Ovary (tissue), 9 donors: ENCODE results near the gene ZNF423. TPM values are rescaled to one million over a fixed set of nuclear protein-coding genes. Genes with fewer than 3 reads are reported as not detected.

ENCODE experiments used
- DNase-seq, 5 donors: peaks; one replicate each; pipeline ENCODE4 v3.0.0-alpha.2; 2019 to 2020
- H3K27ac ChIP-seq, 2 donors: fragments of 200-600 bp; one replicate each; pipeline versions ENCODE4 v1.5.1 to v1.8.0; 2019 to 2022
- H3K27me3 ChIP-seq: fragments of 200-600 bp; one replicate; pipeline ENCODE4 v1.8.0; 2022
- H3K36me3 ChIP-seq: fragments of 200-600 bp; sonication (generic); one replicate; pipeline ENCODE4 v1.5.1; 2019
- H3K4me1 ChIP-seq: one replicate; pipeline ENCODE4 v1.8.1; 2013; ENCODE audit warnings: mild to moderate bottlenecking, moderate library complexity; ENCODE audit not compliant: insufficient read depth
- H3K4me3 ChIP-seq: fragments of 200-600 bp; sonication (generic); one replicate; pipeline ENCODE4 v1.5.1; 2017
- H3K9me3 ChIP-seq, 2 donors: fragments of 200-600 bp in 1 of 2; sonication (generic) in 1 of 2; one replicate each; pipeline versions ENCODE4 v1.5.1 to v1.8.1; 2013 to 2019; ENCODE audit warnings: mild to moderate bottlenecking in 1 of 2, moderate library complexity in 1 of 2
- EP300 ChIP-seq: sonication (generic); formaldehyde crosslinking; IDR thresholded peaks from one replicate; pipeline ENCODE4 v1.6.1; 2017; ENCODE audit warnings: antibody characterized with exemption
- POLR2A ChIP-seq: fragments of 450-650 bp; IDR thresholded peaks from one replicate; pipeline ENCODE4 v1.6.1; 2017; ENCODE audit warnings: antibody characterized with exemption, mild to moderate bottlenecking, moderate library complexity
- WGBS, 3 donors: extraction: QIAGEN DNeasy Blood & Tissue Kit in 1 of 3; methylation state at CpG; one replicate each; pipeline versions ENCODE4 v1.1.5 to v1.1.7; 2013 to 2017; 5-methylcytosine and 5-hydroxymethylcytosine counted together
- intact Hi-C, 4 donors: fragments of 100-400 bp; cut with DNase I; formaldehyde crosslinking; loops; one replicate each; pipeline versions ENCODE4 v1.11.0 to v1.15.1; 2022 to 2023
- polyA plus RNA-seq, 2 donors: library from polyadenylated mRNA; stranded (reverse); fragments of 200-250 nt in 1 of 2; fragments of 350-450 nt in 1 of 2; fragmentation: Illumina TruSeq in 1 of 2; extraction: RNeasy Lipid Tissue Mini Kit (QIAGEN cat#74804) in 1 of 2; gene quantifications; one replicate each; pipeline ENCODE4 v1.2.3, GENCODE V29; 2013 to 2014
- total RNA-seq, 7 donors: library from RNA; depleted of rRNA in 2 of 7; stranded (reverse); fragments of >200 nt in 2 of 7; fragmentation: NEBNext Ultra II Directional in 3 of 7; extraction: Animal tissue kit (Norgen Biotek cat#: 25700) in 3 of 7; gene quantifications; one replicate each; pipeline versions ENCODE4 v1.1.0 to v1.2.4, GENCODE V29; 2016 to 2023
- TF ChIP-seq, protein P1 (sequence below), 3 donors: fragments of 450-650 bp in 2 of 3; fragments of 200-600 bp in 1 of 3; IDR thresholded peaks; one replicate each; pipeline versions ENCODE4 v1.5.1 to v1.8.0; 2016 to 2022; ENCODE audit warnings: antibody characterized with exemption in 3 of 3, mild to moderate bottlenecking in 1 of 3
- donor health status: DM: no; HTN: no; CAD: no; lungs with moderate emphysema.
- donor health status: DM: no; HTN: no; CAD: no.
- donor health status: Bipolar disorder and iron deficiency.
- donor health status: DM: yes; HTN: yes; CAD: no.
- donor health status: DM: no; HTN: no; CAD: no.
- donor health status: DM: yes; HTN: yes; CAD: no.

Gene ZNF423
- total and polyA plus RNA-seq, 9 donors: 3.3 to 40.3 (median 12.4) TPM

DNA sequence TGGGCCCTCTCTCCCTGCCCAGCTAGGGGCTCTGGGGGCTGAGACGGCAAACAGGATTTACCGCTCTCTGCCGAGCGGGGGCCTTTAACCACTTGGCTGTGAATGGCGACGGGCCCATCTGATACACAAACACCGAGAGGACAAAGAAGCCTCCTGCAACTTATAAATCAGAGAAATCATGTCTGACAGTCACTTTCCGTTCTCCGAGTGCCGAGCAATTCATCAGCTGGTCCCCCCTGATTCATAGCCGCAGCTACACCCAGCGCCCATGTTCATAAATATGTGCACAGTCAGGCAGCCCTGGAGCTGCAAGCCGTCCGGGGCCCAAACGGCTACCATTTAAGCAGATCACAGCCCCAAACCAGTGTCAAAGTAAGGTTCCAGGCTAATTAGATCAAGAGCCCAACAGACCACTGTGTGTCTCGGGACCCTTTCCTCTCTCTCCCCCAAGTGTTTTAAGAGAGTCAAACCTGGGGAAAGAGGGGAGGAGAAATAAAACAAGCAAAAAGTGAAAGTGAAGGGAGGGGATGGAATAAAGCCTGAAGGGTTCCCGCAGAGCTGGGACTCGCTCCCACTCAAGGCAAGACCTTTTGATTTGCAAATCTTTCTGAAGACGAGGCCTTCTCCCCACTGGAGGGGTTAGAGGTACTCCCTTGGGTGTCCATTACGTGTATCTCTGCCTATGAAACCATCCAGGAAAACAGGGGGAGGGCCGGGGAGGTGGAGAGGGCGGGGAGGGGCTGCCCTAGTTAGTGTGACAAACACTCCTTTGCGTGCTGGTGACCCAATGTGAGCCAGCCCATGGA lies 327.6 kb downstream of the ZNF423 start:
- TF ChIP-seq EP300: no peak
- TF ChIP-seq, protein P1, sequence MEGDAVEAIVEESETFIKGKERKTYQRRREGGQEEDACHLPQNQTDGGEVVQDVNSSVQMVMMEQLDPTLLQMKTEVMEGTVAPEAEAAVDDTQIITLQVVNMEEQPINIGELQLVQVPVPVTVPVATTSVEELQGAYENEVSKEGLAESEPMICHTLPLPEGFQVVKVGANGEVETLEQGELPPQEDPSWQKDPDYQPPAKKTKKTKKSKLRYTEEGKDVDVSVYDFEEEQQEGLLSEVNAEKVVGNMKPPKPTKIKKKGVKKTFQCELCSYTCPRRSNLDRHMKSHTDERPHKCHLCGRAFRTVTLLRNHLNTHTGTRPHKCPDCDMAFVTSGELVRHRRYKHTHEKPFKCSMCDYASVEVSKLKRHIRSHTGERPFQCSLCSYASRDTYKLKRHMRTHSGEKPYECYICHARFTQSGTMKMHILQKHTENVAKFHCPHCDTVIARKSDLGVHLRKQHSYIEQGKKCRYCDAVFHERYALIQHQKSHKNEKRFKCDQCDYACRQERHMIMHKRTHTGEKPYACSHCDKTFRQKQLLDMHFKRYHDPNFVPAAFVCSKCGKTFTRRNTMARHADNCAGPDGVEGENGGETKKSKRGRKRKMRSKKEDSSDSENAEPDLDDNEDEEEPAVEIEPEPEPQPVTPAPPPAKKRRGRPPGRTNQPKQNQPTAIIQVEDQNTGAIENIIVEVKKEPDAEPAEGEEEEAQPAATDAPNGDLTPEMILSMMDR (IDR thresholded peaks at IDR 0.05): no peak
- no peak for TF ChIP-seq POLR2A
- Histone ChIP-seq H3K27me3 (no peaks in the 10 kb centered on the region), H3K36me3 (no peaks in the 10 kb centered on the region), H3K9me3 (no peaks in the 10 kb centered on the region), H3K4me1 (peaks cover 11% of the 10 kb centered on the region), H3K4me3 (peak overlapping the region; percentile 25), H3K27ac (peak overlapping the region in 1 of 2 donors; percentile 52)
- peak in 1 of 5 donors; percentile 53 for DNase-seq
- intact Hi-C loops: no loop called here
- 17 to 24% (median 18%) methylated on average over 23 of the region's 23 CpGs for WGBS, 3 donors

DNA sequence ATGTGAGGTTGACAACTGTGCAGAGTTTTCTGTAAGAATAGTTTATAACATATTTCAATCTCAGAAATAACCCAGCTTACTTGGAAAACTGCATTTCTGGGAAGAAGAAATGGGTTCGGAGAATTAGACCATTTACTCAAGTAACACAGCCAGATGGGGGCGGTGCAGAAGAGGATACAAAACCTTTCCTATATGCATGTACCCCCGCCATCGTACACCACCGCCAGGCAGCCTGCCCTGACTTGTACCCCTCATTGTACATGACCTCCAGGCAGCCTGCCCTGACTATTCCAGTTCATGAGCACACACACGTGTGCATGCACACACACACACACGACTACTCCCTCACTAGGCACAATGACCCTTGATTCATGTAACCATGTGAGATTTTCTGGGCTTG lies 328.3 kb downstream of the ZNF423 start:
- Histone ChIP-seq H3K36me3 (no peaks in the 10 kb centered on the region), H3K4me3 (peak overlapping the region; percentile 25), H3K4me1 (peaks cover 11% of the 10 kb centered on the region), H3K9me3 (no peaks in the 10 kb centered on the region), H3K27ac (peak overlapping the region in 1 of 2 donors; percentile 52), H3K27me3 (no peaks in the 10 kb centered on the region)
- intact Hi-C loops: no loop called here
- WGBS, 3 donors: 79 to 87% (median 79%) methylated on average over 7 of the region's 7 CpGs
- peak in 1 of 5 donors; percentile 44 for DNase-seq
- no peak for TF ChIP-seq POLR2A
- TF ChIP-seq EP300: no peak
- TF ChIP-seq, protein P1 (IDR thresholded peaks at IDR 0.05): no peak

DNA sequence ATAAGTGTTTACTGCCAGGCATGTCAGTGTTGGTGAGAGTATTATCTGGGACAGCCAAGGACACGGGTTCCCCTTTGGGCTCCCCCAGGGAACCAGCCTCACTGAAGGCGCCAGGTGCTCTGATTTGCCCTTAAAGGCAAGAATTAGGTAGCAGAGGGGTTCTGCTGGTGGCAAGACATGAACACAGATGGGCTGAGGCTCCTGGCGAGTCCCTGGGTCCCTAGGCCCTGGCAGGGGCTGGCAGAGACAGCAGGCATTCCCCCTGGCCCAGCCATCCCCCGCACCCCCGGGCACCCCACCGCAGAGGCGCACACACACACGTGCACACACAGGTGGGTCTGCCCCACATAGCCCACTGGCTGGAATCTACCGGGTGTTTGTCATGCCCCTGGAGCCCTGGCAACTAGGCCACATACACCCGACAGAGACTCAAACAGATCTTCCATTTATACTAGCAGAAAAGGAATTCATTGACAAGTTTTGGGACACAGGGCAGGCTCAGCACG lies 329.0 kb downstream of the ZNF423 start:
- intact Hi-C loops: no loop called here

DNA sequence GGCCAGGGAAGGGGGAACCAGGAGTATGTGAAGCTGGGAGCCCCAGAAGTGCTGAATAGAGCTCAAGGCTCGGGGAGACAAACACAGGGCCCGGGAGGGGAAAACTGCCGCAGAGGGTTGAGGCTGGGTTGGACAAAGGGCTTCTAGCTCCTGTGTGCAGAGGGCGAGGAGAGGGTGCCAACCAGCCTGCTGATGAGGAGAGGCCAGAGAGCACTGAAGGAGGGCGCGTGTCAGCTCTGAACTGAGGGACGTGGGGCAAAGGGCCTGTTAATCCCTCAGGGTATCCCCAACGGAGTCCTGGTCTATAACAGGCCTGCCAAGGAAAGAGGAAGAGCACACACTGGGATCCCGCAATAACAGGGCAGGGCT lies 331.0 kb downstream of the ZNF423 start:
- DNase-seq: no peak
- Histone ChIP-seq H3K27me3 (no peaks in the 10 kb centered on the region), H3K4me1 (peaks cover 11% of the 10 kb centered on the region), H3K9me3 (no peaks in the 10 kb centered on the region), H3K36me3 (no peaks in the 10 kb centered on the region), H3K4me3 (no peak overlapping the region), H3K27ac (peak overlapping the region in 1 of 2 donors; percentile 37)
- intact Hi-C loops: no loop called here
- WGBS, 3 donors: 60 to 77% (median 62%) methylated on average over 8 to 9 of the region's 9 CpGs
- no peak for TF ChIP-seq POLR2A
- TF ChIP-seq, protein P1 (IDR thresholded peaks at IDR 0.05): no peak
- TF ChIP-seq EP300: no peak

More for the DNA sequence above, 329.0 kb downstream of the ZNF423 start:
- TF ChIP-seq, protein P1 (IDR thresholded peaks at IDR 0.05): no peak
- TF ChIP-seq POLR2A: no peak
- TF ChIP-seq EP300: no peak
- no peak overlapping the region for H3K4me3 ChIP-seq
- WGBS, 3 donors: 95 to 98% (median 95%) methylated on average over 8 to 11 of the region's 11 CpGs
- no peaks in the 10 kb centered on the region for H3K27me3 ChIP-seq
- H3K36me3 ChIP-seq: no peaks in the 10 kb centered on the region
- no peak for DNase-seq
- no peaks in the 10 kb centered on the region for H3K9me3 ChIP-seq
- peaks cover 11% of the 10 kb centered on the region for H3K4me1 ChIP-seq
- H3K27ac ChIP-seq: no peak overlapping the region
